DOHH2 (cell line): ENCODE results near the gene CRTAC1.

Source experiments
- H3F3A ChIP-seq: fragments of 200-600 bp; sonication (generic), shearing (Covaris generic); 2 replicates; pipeline ENCODE4 v1.6.0; 2016; ENCODE audit warnings: antibody characterized with exemption, mild to moderate bottlenecking; ENCODE audit not compliant: control insufficient read depth, insufficient read depth
- H3K27ac ChIP-seq: fragments of 200-600 bp; sonication (generic); 2 replicates; pipeline ENCODE4 v1.5.1; 2014; ENCODE audit warnings: low read depth, mild to moderate bottlenecking, low read length, moderate library complexity
- H3K27me3 ChIP-seq: fragments of 200-600 bp; sonication (generic); 2 replicates; pipeline ENCODE4 v1.6.1; 2014; ENCODE audit warnings: mild to moderate bottlenecking, low read length, mixed read lengths; ENCODE audit not compliant: control insufficient read depth
- H3K36me3 ChIP-seq: fragments of 200-600 bp; sonication (generic); 2 replicates; pipeline ENCODE4 v1.6.1; 2014; ENCODE audit warnings: mild to moderate bottlenecking, low read length, moderate library complexity, mixed read lengths; ENCODE audit not compliant: control insufficient read depth
- H3K4me1 ChIP-seq: fragments of 200-600 bp; sonication (generic); 2 replicates; pipeline ENCODE4 v1.6.1; 2014; ENCODE audit warnings: mild to moderate bottlenecking, low read length, mixed read lengths; ENCODE audit not compliant: control insufficient read depth
- H3K4me2 ChIP-seq: fragments of 200-600 bp; sonication (generic); 2 replicates; pipeline ENCODE4 v1.6.0; 2014; ENCODE audit warnings: mild to moderate bottlenecking, low read length, moderate library complexity
- H3K4me3 ChIP-seq: fragments of 200-600 bp; sonication (generic); 2 replicates; pipeline ENCODE4 v1.5.1; 2014; ENCODE audit warnings: mild to moderate bottlenecking, low read length, mixed read lengths
- H3K79me2 ChIP-seq: fragments of 200-600 bp; sonication (generic); 2 replicates; pipeline ENCODE4 v1.6.1; 2014; ENCODE audit warnings: mild to moderate bottlenecking, low read length, mixed read lengths; ENCODE audit not compliant: control insufficient read depth
- H3K9me2 ChIP-seq: fragments of 200-600 bp; sonication (generic); replicated peaks from 2 replicates; pipeline ENCODE4 v1.6.1; 2014; ENCODE audit warnings: mild to moderate bottlenecking, low read length, mixed read lengths; ENCODE audit not compliant: control insufficient read depth
- H3K9me3 ChIP-seq: fragments of 200-600 bp; sonication (generic); 2 replicates; pipeline ENCODE4 v1.6.1; 2014; ENCODE audit warnings: antibody characterized with exemption, low read length, mixed read lengths; ENCODE audit not compliant: control insufficient read depth, insufficient read depth
- H4K20me1 ChIP-seq: fragments of 200-600 bp; sonication (generic); 2 replicates; pipeline ENCODE4 v1.6.0; 2014; ENCODE audit warnings: low read depth, mild to moderate bottlenecking, antibody characterized with exemption, low read length, moderate library complexity; ENCODE audit not compliant: control insufficient read depth, insufficient read depth
- CTCF ChIP-seq: fragments of 200-600 bp; sonication (generic); IDR thresholded peaks from one replicate; pipeline ENCODE4 v1.5.1; 2014; ENCODE audit warnings: antibody characterized with exemption, mild to moderate bottlenecking, low read depth, low read length; ENCODE audit not compliant: poor library complexity, severe bottlenecking
- EZH2phosphoT487 ChIP-seq: fragments of 200-600 bp; sonication (generic); IDR thresholded peaks from 2 replicates; pipeline ENCODE4 v1.6.1; 2017; ENCODE audit warnings: borderline replicate concordance, mild to moderate bottlenecking, antibody characterized with exemption, low read length, moderate library complexity, mixed read lengths

CRTAC1 gene

GRCh38 chr10:97907211-97907610, 123.2 kb downstream of the CRTAC1 start:
- no peak overlapping the region for H3K4me3 ChIP-seq
- no peak overlapping the region for H3K27ac ChIP-seq
- no peak overlapping the region for H3K4me2 ChIP-seq
- peaks cover 10% of the 10 kb centered on the region; the same call in 1 of the 2 replicates for H3K27me3 ChIP-seq
- H3K9me3 ChIP-seq = no peaks in the 10 kb centered on the region
- H3K79me2 ChIP-seq = no peaks in the 10 kb centered on the region
- no peak for TF ChIP-seq EZH2phosphoT487
- no peak for TF ChIP-seq CTCF
- no peaks in the 10 kb centered on the region for H4K20me1 ChIP-seq
- H3K36me3 ChIP-seq = no peaks in the 10 kb centered on the region
- H3K4me1 ChIP-seq = no peaks in the 10 kb centered on the region
- no peaks in the 10 kb centered on the region for H3K9me2 ChIP-seq
- no peaks in the 10 kb centered on the region for H3F3A ChIP-seq

GRCh38 chr10:97905276-97905675, 125.1 kb downstream of the CRTAC1 start:
- no peaks in the 10 kb centered on the region for H3K4me1 ChIP-seq
- no peak for TF ChIP-seq EZH2phosphoT487
- TF ChIP-seq CTCF = no peak
- peaks cover 10% of the 10 kb centered on the region; the same call in 1 of the 2 replicates for H3K27me3 ChIP-seq
- H3K4me3 ChIP-seq = no peak overlapping the region
- H3K9me2 ChIP-seq = no peaks in the 10 kb centered on the region
- no peaks in the 10 kb centered on the region for H3F3A ChIP-seq
- no peak overlapping the region for H3K27ac ChIP-seq
- no peaks in the 10 kb centered on the region for H3K79me2 ChIP-seq
- H3K36me3 ChIP-seq = no peaks in the 10 kb centered on the region
- H4K20me1 ChIP-seq = no peaks in the 10 kb centered on the region
- no peaks in the 10 kb centered on the region for H3K9me3 ChIP-seq
- no peak overlapping the region for H3K4me2 ChIP-seq

GRCh38 chr10:97904576-97904975, 125.8 kb downstream of the CRTAC1 start:
- TF ChIP-seq EZH2phosphoT487 (no peak), CTCF (no peak)
- Histone ChIP-seq H3K27ac (no peak overlapping the region), H3K4me1 (no peaks in the 10 kb centered on the region), H3K79me2 (no peaks in the 10 kb centered on the region), H3K4me3 (no peak overlapping the region), H3K36me3 (no peaks in the 10 kb centered on the region), H3K9me3 (no peaks in the 10 kb centered on the region), H3K9me2 (no peaks in the 10 kb centered on the region), H4K20me1 (no peaks in the 10 kb centered on the region), H3K27me3 (peaks cover 10% of the 10 kb centered on the region; the same call in 1 of the 2 replicates), H3F3A (no peaks in the 10 kb centered on the region), H3K4me2 (no peak overlapping the region)
